ENCODE data around the gene NOTCH1.

The NOTCH1 gene

DNA sequence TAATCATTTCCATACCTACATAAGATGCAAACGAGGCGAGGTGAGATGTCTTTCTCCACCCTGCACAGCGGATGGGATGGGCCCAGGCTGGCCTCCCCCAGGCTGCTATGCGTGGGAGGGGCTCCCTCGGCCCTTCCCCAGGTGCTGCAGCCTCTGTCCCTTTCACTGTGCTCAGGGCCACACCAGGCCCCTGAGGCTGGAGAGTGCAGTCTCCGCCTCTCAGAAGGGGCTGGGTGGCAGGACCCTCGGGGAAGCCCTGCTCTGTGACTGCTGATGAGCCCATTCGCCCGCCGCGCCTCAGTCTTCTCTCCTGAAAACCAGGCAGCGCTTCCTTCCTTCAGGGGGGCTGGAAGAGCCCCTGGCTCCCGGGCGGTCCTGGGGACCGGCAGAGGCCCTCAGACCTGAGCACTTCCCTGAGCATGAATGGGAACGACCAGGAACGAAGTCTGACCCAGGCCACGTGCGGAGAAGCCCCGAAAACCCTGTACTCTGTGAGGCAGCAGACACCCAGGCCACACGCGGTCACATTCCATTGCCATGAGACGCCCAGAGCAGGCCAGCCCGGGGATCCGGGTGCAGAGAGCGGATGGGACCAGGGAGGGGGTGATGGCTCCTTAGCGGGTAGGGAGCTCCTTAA is 21.9 kb upstream of the NOTCH1 start:
- H3K27ac ChIP-seq (ENCODE audit: low read length) = no peak overlapping the region
- no peaks in the 10 kb centered on the region for H3K79me2 ChIP-seq (ENCODE audit: low read length)
- H3K9ac ChIP-seq (ENCODE audit: low read length) = no peak overlapping the region
- TF ChIP-seq EZH2phosphoT487 (IDR thresholded peaks at IDR 0.05; ENCODE audit: low read depth) = no peak
- TF ChIP-seq, protein P1, sequence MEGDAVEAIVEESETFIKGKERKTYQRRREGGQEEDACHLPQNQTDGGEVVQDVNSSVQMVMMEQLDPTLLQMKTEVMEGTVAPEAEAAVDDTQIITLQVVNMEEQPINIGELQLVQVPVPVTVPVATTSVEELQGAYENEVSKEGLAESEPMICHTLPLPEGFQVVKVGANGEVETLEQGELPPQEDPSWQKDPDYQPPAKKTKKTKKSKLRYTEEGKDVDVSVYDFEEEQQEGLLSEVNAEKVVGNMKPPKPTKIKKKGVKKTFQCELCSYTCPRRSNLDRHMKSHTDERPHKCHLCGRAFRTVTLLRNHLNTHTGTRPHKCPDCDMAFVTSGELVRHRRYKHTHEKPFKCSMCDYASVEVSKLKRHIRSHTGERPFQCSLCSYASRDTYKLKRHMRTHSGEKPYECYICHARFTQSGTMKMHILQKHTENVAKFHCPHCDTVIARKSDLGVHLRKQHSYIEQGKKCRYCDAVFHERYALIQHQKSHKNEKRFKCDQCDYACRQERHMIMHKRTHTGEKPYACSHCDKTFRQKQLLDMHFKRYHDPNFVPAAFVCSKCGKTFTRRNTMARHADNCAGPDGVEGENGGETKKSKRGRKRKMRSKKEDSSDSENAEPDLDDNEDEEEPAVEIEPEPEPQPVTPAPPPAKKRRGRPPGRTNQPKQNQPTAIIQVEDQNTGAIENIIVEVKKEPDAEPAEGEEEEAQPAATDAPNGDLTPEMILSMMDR (IDR thresholded peaks at IDR 0.05; ENCODE audit: low read depth, low read length) = no peak
- no peaks in the 10 kb centered on the region for H3K9me3 ChIP-seq (ENCODE audit: insufficient read depth, low read length)
- H2AFZ ChIP-seq (ENCODE audit: low read depth, low read length) = no peak overlapping the region
- no peaks in the 10 kb centered on the region for H3K36me3 ChIP-seq (replicated peaks; ENCODE audit: low read depth, low read length)
- H3K4me3 ChIP-seq (ENCODE audit: low read length) = no peak overlapping the region
- H3K4me2 ChIP-seq (ENCODE audit: low read length) = no peak overlapping the region
- 0 out of 2 replicates have a peak, but pooled peaks cover 5% of the 10 kb centered on the region for H3K27me3 ChIP-seq (ENCODE audit: low read depth, low read length)
- no peaks in the 10 kb centered on the region for H3K4me1 ChIP-seq (ENCODE audit: low read length)
- H4K20me1 ChIP-seq (ENCODE audit: insufficient read depth, low read length) = no peaks in the 10 kb centered on the region

DNA sequence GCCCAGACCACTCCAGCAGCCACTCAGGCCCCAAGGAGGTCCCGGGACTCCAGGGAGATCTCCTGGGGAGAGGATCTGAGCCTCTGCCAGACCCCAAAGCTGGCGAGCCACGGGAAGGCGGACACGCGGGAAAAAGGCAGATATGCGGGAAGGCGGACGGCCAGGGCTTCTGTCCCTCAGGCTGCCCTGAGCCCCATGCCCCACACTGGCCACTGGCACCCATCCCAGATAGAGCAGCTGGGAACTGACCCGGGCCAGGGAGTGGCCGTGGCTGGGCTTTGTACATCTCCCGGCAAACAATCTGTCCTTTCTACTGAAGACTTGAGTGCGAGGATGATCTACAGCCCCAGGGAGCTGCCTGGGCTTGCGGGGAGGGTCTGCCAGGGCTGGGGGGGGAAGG is 21.1 kb upstream of the NOTCH1 start:
- no peak overlapping the region for H3K27ac ChIP-seq (ENCODE audit: low read length)
- H3K4me3 ChIP-seq (ENCODE audit: low read length) = no peak overlapping the region
- no peaks in the 10 kb centered on the region for H4K20me1 ChIP-seq (ENCODE audit: insufficient read depth, low read length)
- H3K27me3 ChIP-seq (ENCODE audit: low read depth, low read length) = 0 out of 2 replicates have a peak, but pooled peaks cover 1% of the 10 kb centered on the region
- TF ChIP-seq EZH2phosphoT487 (IDR thresholded peaks at IDR 0.05; ENCODE audit: low read depth) = no peak
- H3K36me3 ChIP-seq (replicated peaks; ENCODE audit: low read depth, low read length) = no peaks in the 10 kb centered on the region
- no peaks in the 10 kb centered on the region for H3K4me1 ChIP-seq (ENCODE audit: low read length)
- H2AFZ ChIP-seq (ENCODE audit: low read depth, low read length) = no peak overlapping the region
- no peaks in the 10 kb centered on the region for H3K9me3 ChIP-seq (ENCODE audit: insufficient read depth, low read length)
- H3K79me2 ChIP-seq (ENCODE audit: low read length) = no peaks in the 10 kb centered on the region
- no peak overlapping the region for H3K4me2 ChIP-seq (ENCODE audit: low read length)
- H3K9ac ChIP-seq (ENCODE audit: low read length) = no peak overlapping the region

DNA sequence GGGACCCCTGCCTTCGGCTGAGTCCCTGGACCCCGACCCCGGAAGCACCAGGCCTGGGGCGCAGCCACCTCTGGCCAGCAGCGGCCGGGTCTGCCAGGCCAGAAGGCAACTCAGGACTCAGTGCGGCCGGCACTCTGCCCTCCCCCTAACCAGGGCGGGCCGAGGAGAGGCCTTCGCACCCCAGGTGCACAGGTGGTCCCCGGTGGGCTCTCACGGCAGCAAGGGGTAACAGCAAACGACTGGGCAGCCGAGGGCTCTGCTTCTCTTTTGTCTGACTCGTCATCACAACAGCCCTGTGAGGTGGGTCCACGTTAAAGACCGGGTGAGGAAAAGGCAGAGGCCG is 20.7 kb upstream of the NOTCH1 start:
- H3K79me2 ChIP-seq (ENCODE audit: low read length) = no peaks in the 10 kb centered on the region
- no peak overlapping the region for H2AFZ ChIP-seq (ENCODE audit: low read depth, low read length)
- H3K27me3 ChIP-seq (ENCODE audit: low read depth, low read length) = no peaks in the 10 kb centered on the region
- H3K9ac ChIP-seq (ENCODE audit: low read length) = no peak overlapping the region
- H3K4me3 ChIP-seq (ENCODE audit: low read length) = no peak overlapping the region
- H3K4me2 ChIP-seq (ENCODE audit: low read length) = no peak overlapping the region
- H3K36me3 ChIP-seq (replicated peaks; ENCODE audit: low read depth, low read length) = no peaks in the 10 kb centered on the region
- H4K20me1 ChIP-seq (ENCODE audit: insufficient read depth, low read length) = no peaks in the 10 kb centered on the region
- no peak overlapping the region for H3K27ac ChIP-seq (ENCODE audit: low read length)
- H3K9me3 ChIP-seq (ENCODE audit: insufficient read depth, low read length) = no peaks in the 10 kb centered on the region
- no peak for TF ChIP-seq EZH2phosphoT487 (IDR thresholded peaks at IDR 0.05; ENCODE audit: low read depth)
- TF ChIP-seq, protein P1 (IDR thresholded peaks at IDR 0.05; ENCODE audit: low read depth, low read length) = no peak
- no peaks in the 10 kb centered on the region for H3K4me1 ChIP-seq (ENCODE audit: low read length)

DNA sequence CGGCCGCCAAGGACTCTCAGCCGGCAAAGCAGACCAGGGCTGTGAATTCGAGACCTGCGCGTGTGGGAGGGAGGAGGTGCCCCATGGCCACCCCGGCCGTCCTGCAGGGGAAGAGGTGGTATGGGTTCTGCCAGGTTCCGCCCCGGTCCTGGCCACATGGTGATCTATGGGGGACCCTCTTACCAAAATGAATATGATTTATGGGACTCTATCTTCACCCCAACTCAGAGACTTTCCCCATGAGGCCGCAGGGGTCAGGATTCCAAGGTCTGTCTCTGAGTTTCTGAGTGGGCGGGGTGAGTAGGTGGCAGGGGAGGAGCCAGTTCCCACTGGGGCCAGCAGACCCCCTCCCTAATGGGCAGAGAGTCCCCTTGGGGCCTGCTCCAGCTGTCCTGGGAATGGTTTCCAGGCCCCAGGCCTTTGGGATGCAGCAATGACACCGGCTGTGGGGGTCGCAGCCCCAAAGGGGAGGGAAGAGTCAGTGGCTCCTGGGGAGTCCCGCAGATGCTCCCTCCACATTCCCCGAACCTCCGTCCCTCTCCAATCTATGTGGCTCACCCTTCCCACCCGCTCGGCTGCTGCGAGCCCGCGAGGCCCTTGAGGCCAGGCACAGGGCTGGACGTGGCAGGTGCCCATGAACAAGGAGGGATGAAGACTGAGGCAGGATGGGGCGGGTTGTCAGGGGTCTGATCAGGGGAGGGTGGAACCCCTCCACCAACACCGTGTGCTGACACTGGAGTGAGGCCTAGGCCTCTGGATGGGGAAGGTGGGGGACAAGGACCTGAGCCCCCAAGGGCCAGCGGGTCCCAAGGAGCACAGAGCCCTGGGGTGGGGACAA is 20.1 kb upstream of the NOTCH1 start:
- H3K4me3 ChIP-seq (ENCODE audit: low read length) = no peak overlapping the region
- no peak overlapping the region for H3K27ac ChIP-seq (ENCODE audit: low read length)
- no peaks in the 10 kb centered on the region for H3K79me2 ChIP-seq (ENCODE audit: low read length)
- H3K36me3 ChIP-seq (replicated peaks; ENCODE audit: low read depth, low read length) = no peaks in the 10 kb centered on the region
- no peaks in the 10 kb centered on the region for H3K4me1 ChIP-seq (ENCODE audit: low read length)
- TF ChIP-seq EZH2phosphoT487 (IDR thresholded peaks at IDR 0.05; ENCODE audit: low read depth) = no peak
- TF ChIP-seq, protein P1 (IDR thresholded peaks at IDR 0.05; ENCODE audit: low read depth, low read length) = no peak
- H3K9ac ChIP-seq (ENCODE audit: low read length) = no peak overlapping the region
- no peak overlapping the region for H2AFZ ChIP-seq (ENCODE audit: low read depth, low read length)
- H3K9me3 ChIP-seq (ENCODE audit: insufficient read depth, low read length) = no peaks in the 10 kb centered on the region
- no peaks in the 10 kb centered on the region for H3K27me3 ChIP-seq (ENCODE audit: low read depth, low read length)
- H4K20me1 ChIP-seq (ENCODE audit: insufficient read depth, low read length) = no peaks in the 10 kb centered on the region
- no peak overlapping the region for H3K4me2 ChIP-seq (ENCODE audit: low read length)
